ENCODE results near the gene ABHD17C.

DNA sequence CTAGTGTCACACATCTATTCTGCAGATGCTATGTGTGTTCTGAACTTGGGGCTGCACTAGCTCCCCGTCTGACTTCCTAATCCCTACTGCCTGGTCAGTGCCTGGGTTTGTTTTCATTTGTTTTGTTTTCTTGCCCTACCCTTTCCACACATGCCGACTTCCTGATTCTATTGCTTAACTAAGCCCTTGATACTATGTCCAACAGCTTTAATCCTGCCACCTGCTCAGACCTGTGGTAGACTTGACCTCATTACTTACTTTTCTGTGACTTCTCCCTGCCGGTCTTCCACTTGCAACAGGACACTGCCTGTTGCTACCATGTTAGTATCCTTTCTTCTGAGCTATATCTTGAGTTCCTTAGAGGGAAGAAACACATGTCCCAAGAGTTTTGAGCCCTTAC lies 44.8 kb downstream of the ABHD17C start:
- TF ChIP-seq CTCF (IDR thresholded peaks at IDR 0.05): no peak
- TF ChIP-seq POLR2A (IDR thresholded peaks at IDR 0.05): no peak

Measured in adrenal gland (tissue), 5 donors.